Bone marrow (tissue), 2 donors: ENCODE measurements around the gene CACNG4.
"Not testable (repeated sequence)": the region's sequence is repeated elsewhere in the genome, so short reads cannot be mapped to it uniquely, and the experiment has no call there.

Experiments used
- DNase-seq, 2 donors: peaks; one replicate each; lab custom pipeline; 2025; lab: John Stamatoyannopoulos, UW

The CACNG4 gene

DNA sequence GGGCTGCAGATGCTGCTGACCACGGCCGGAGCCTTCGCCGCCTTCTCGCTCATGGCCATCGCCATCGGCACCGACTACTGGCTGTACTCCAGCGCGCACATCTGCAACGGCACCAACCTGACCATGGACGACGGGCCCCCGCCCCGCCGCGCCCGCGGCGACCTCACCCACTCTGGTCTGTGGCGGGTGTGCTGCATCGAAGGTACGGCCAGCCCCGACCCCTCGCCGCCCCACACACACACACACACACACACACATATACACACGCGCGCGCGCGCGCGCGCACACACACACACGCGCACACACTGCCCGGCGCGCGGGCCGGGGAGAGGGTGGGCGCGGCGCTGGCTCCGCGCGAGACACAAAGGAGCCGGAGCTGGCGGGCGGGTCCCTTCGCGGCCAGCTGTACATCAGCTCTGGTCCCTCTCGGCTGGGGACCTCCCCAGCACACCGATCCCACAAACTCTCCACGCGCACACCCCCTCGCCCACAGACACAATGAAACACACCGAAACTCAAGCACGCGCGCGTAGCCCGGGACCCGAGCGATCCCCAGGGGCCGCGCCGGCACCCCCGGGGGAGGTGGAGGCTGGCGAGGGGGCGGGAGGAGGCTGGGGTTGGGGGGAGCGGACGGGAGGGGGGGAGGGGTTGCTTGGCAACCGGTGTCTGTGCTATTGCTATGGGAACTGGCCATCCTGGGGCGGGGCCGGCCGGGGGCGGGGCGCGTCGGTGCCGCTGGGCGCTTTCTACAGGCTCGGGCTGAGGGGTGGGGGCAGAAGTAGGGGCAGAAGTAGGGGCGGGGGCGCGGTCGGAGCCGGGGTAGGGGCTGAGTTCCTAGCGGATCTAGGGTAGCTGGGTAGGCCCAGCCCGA lies 658 bp downstream of the CACNG4 start:
- no peak for DNase-seq

DNA sequence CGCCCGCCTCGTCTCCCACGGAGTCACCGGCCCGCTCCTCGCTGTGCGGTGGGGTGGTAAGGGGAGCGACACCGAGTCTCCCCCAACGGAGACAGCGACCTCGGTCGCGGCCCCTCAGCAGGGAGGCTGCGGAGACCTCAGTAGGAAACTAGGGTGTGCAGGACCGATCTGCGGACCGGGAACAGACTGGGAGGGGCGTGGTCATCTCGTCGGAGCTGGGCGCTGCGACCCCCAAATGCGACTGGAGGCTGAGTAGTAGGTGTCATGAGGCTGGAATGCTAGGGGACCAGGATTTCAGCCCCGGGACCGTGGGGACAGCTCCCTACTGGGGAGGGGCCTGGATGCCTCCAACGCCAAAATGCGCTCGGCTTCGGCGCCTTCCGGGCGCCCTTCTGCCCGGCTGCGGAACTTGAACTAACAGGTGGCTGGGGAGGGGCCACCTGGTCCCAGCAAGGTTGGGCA lies 1.3 kb downstream of the CACNG4 start:
- no peak for DNase-seq

DNA sequence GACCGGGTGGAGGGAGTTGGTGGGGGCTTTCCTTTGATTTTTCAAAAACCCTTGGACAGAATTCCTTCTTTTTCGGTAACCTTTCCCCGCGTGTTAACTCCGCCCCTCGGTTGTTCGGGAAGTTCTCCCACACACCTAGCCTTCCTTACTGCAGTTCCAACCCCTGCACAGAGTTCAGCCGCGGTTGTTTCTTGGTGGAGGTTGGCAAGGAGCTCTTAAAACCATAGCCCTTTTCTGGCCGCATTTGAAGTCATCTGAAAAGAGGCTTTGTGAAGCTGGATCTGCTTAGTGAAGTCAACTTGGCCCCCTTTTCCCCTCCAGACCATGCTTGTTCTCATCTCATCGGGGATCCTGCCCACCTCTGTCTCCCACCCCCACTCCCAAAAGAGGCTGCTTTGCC lies 1.8 kb downstream of the CACNG4 start:
- DNase-seq = no peak

DNA sequence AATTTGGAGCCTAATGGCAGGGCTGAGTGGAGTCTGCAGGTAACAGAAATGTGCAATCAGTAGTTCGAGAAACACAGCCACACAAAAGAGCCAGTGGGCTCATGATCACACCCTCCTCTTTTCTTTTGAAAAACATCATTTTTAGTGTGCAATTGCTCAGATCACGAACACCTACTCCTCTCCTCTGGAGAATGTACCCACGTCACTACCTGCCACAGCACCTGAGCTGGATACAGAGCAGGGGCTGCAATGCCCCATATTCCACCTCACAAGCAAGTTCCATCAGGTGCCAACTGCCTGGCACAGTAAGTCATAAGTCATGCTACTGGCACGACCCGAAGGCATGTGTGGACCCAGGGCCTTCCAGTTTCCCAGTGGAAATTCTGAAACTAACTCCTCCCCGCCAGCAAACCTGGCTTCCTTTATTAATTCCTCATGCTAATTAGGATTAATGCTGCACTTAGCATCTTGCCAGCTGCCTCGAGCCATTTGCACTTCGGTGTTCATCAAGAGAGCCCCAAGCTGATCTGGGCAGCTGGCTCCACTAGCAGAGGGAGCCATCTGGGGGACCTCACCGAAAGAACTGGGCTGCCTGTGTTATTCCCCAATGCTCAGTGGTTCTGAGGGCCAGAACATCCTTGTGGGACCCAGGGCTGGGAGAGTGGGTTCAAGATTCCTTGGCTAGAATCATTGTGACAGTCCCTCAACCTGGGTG lies 2.4 kb downstream of the CACNG4 start:
- no peak for DNase-seq

DNA sequence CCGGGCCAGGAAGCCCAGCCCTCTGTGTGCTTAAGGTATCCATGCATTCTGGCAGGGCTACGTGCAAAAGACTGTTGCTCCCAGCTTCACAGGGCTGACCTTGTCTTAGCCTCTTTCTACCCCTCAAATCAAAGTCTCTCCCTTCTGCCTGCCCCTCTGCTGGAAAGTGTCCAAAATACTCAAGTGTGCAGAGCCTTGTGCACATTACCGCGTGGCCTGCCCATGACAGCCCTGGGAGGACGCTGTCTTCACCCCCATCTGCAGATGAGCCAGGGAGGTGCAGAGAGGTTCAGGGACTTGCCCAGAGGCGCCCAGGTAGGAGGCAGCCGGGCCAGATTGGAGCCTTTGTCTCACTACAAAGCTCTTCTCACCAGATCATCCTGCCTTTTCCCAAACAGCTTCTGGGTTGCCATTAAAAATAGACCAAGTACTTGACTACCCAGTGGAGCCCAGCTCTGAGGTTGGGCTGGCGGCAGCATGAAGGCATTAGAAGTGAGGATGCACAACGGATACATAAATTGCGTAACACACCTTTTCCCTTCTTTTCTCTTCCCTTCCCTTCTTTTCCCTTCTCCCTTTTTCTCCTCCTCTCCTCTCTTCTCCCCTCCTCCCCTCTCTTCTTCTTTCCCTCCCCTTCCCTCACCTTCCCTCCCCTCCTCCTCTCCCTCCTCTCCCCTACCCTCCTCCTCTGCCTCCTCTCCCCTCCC lies 3.5 kb downstream of the CACNG4 start:
- no peak for DNase-seq

DNA sequence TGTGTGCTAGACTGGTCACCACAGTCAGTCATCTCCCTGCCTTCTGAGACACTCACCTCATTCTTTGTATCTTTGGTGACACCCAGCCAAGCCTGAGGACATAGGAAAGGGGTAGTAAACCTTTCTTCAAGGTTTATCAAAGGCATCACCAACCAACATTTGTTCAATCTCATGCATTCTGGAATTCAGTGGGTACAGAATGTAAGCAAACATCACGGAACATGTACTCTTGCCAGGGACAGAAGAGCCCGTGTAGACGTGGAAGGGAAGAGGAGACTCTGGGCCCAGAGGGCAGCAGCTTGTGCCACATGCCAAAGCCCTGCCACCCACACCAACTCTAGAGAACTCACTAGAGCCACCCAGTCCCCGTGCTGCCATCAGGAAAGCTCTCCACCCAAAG lies 4.4 kb downstream of the CACNG4 start:
- no peak for DNase-seq

DNA sequence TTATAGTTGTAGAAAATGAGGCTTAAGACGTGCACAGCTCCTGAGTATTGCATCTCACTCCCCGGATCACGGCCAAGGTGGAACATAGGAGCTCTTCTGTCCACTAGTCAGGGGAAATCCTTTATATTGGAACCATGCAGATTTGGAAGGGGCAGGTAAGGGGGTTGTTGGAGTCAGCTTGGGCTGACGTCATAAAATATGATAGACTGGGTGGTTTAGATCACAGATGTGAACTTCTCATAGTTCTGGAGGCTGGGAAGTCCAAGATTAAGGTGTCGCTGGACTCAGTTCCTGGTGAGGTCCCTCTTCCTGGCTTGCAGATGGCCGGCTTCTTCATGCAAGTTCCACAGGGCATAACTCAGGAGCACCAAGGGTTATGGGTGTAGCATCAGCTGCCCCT lies 5.6 kb downstream of the CACNG4 start:
- no peak for DNase-seq

DNA sequence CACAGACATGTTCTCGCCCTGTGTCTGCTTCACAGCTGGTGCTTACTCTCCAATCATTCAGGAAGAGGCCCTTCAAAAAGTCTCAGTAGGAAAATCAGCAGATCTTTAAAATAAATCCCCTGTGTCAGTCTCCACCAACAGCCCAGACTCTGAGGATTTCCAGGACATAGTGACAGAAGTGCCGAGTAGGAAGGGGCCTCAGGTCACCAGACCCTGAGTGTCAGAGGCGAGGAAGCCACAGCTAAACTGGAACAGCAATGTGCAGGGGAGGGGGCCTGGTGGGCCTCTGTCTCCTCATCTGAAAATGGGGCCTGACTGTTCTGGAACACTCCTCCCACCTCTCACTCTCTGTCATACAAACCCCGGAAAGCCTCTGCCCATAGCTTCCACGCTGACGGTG lies 6.3 kb downstream of the CACNG4 start:
- DNase-seq = no peak

DNA sequence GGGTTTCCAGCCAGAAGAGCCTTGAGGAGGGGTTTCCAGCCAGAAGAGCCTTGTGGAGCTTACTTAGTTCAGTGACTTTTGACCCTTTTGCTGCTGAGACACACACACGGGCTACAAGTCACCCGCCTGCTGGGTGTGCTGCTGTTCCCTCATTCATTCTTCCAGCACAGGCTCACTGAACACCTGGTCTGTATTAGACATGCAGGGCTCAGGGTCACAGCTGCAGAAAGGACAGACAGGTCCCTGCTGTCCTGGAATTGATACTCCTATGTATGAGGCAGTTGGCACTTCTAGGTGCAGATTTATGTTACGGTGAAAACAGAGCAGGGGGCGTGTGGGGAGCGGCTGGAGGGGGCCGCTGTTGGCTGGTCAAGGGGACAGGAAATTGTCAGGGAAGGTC lies 6.8 kb downstream of the CACNG4 start:
- DNase-seq = no peak

DNA sequence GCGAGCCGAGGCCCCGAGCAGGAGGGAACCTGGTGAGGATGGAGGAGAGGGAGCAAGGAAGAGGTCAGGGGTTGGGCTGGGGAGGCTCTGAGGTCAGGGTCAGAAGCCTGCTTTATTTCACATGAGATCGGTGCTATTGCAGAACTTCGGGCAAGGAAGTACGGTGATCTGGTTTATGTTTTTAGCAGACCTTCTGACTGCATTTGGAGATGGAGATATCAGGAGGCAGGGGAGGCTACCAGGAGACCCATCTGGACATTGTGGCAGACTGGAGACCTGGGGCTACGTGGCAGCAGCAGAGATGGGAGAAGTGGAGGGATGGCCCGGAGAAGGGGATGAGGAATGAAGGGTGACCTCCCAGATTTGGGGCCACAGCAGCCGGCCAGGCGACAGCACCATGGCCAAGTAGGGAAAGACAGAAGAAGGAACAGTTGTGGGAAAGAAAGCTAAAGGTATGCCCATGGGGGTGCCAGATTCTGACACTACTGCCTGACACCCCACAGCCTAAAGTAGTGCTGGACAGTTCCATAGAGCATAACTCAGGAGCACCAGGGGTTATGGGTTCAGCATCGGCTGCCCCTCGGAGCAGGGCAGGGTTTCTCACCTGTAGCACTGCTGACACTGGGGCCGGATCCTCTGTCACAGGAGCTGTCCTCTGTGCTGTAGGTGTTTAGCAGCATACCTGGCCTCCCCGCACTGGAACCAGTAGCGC lies 7.4 kb downstream of the CACNG4 start:
- no peak for DNase-seq

DNA sequence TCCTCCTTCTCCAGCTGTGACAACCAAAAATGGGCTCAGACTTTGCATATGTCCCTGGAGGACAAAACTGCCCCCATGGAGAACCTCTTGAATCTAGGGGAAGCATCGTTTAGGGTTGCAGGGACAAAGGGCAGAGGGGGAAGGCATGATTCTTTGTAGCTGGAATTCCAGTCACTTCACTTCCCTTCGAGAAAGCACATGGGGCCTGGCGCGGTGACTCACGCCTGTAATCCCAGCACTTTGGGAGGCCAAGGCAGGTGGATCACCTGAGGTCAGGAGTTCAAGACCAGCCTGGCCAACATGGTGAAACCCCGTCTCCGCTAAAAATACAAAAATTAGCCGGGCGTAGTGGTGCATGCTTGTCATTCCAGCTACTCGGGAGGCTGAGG lies 7.9 kb downstream of the CACNG4 start:
- DNase-seq = not testable (repeated sequence)

DNA sequence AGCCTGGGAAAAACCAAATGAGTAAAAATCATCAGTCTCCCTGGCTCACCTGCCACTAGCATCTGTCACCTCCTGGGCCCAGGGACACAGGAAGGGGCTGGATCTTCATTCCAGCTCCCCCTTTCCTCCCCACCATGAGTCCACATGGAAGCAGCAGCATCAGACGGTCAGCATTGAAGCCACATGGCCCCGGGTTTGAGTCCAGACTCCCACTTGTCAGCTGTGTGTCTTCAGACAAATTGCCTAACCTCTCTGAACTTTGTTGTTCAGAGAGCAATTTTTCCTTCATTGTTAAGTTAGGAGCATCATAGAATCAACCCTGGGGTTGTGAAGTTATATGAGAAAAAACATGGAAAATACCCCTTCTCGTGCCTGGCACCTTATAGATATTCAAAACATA lies 10.7 kb downstream of the CACNG4 start:
- DNase-seq = no peak

DNA sequence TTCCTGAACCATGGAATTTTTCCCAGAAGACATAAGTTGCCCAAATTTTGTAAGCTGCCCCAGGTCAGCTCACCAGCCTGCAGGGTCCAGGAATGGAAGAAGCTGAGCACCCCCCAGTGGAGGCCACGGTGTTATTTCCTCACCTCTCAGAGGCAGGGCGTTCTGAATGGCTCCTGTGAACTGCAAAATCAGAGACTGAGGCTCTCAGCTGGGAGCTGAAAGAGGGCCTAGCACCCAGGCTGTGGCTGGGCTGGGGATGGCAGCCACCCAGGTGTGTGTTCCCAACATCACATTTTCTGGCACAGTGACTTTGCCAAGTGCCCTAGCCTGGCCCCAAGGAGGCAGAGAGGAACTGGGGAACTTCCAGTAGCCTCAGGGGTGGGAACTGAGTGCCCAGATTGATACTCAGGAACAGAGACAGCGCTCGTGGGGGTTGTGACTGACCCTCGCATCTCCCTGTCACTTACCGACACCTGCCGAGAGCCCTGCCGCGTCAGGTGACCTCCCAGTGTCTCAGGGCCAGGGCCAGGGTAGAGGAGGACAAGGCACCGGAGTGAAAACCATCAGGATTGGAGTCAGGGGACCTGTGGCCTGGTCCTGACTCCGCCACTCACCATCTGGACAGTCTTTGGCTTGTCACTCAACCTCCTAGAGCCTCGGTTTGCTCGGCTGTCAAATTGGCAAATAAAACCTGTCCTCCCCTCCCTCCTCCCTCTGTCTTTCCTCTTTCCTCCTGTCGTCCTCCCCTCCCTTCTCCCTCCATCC lies 11.3 kb downstream of the CACNG4 start:
- no peak for DNase-seq

DNA sequence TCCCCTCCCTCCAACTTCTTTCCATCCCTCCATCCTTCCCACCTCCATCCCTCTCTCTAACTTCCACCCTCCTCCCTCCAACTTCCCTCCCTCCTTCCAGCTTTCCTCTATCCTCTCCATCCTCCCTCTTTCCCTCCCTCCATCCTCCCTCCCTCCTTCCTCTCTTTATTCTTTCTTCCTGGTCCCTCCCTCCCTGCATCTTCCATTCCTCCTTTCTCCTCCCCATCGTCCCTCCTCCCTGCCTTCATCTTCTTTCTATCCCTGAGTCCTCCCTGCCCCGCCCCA lies 11.8 kb downstream of the CACNG4 start:
- no peak for DNase-seq

DNA sequence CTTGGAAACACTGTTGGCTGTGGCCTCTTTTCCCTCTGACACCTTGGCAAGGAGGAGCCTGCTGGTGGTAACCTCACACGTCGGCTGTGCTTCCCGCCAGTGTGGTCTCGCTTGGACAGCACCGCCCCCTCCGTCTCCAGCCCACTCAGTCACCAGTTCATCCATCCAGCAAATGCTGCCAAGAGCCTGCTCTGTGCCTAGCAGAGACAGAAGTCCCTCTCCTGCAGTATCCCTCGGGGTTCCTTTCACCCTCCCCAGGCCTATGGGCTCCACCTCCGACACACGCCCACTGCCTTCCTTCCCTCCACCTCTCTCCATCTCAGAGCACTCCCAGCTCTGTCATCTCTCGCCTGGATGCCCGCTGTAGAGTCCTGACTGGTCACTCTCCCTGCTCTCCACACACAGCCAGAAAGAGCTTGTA lies 12.3 kb downstream of the CACNG4 start:
- no peak for DNase-seq

DNA sequence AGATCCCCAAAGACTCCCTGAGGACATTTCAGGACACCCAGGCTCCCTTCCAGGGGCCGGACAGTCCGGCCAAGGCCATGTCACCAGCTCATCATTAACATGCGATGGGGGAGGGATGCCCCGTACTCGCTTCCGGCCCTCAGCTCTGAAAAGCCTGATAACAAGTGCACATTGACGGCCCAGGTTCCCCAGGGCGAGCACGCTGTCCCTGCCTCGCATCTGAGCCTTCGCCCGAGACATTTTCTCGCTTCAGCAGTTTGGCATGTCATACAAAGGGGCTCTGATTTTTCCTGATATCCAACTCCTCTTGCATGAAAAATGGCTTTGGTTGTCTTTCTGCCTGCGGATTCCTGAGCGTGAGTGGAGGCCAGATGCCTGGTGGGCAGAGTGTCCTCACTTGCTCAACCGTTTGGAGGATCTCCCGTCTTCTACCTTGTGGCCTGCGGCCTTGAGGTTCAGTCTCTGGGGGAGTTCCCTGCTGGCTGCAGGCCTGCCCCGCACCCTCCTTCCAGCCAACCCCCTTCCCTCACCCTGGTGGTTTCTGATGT lies 14.1 kb downstream of the CACNG4 start:
- no peak for DNase-seq

DNA sequence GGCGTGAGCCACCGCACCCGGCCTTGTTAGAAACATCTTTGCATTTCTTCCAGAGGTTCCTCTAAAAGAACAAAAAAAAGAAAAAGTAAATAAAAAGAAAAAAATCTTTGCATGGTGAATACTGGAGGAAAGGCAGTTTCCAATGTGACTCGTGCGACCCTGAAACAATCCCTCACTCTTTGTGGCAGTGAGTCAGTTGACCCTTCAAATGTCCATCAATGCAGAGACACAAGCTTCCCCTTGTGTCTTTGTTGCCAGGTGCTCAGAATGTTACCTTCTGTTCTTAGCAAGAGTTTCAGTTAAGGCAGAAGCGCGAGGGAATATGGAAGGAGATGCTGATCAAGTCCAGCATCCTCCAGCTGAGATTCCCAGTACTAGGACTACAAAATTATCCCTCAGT lies 16.4 kb downstream of the CACNG4 start:
- DNase-seq = no peak

DNA sequence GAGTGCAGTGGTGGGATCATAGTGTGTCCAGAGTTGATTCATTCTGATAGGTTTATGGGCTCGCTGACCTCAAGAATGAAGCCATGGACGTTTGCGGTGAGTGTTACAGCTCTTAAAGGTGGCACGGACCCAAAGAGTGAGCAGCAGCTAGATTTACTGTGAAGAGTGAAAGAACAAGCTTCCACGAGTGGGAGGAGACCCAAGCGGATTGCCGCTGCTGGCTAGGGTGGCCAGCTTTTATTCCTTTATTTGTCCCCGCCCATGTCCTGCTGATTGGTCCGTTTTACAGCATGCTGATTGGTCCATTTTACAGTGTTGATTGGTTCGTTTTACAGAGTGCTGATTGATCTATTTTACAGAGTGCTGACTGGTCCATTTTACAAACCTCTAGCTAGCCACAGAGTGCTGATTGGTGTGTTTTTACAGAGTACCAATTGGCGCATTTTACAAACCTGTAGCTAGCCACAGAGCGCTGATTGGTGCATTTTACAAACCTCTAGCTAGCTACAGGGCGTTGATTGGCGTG lies 17.5 kb downstream of the CACNG4 start:
- no peak for DNase-seq

DNA sequence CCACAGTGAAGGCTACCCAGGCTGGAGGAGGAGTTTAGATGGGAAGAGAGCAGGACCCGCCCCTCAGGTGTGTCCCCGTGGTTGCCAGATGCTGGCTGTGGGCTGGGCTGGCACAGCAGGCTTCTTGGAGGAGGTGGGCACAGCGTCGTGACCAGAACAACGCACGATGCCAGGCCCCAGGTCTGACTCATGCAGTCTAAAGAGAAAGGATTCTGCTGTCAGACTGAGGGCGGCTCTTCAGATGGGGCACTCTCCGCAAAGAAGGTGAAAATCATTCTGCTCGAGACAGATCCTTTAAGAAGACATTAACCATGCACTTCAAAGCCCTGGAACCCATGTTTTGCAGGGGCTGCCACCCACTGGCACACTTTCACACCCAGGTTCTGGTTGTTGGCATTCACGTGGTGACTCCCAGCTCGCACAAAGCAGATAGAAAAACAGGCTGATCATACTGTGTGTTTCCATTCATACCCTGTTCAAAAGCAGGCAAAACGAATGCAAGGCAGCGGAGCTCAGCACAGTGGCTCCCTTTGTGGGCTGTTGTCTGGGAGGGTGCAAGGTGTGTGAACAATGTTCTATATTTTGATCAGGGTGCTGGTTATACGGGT lies 19.0 kb downstream of the CACNG4 start:
- no peak for DNase-seq

DNA sequence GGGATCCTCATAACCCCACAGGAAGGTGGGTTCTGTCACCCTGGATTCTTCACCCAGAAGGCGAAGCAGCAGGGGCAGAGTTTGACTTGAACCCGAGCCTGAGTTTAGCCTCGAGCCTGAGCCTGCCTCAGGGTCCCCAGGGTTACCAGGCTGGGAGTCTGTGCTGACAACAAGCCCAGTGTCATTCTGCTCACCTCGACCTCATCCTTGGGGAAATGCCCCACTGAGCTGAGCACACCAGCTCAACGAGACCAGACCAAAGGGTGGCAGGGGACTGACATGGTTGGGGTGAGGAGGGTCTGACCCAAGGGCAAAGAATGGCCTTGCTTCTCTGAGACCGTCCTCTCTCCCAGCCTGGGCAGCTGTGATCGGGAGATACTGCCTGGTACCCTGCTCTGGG lies 20.2 kb downstream of the CACNG4 start:
- no peak for DNase-seq
